ENCODE results near the gene SCFD2.

GRCh38 chr4:52993771-52994170 is 372.1 kb downstream of the SCFD2 start:
- TF ChIP-seq SMC3 (IDR thresholded peaks at IDR 0.05; ENCODE audit: low read depth, low read length) (no peak), CTCF (IDR thresholded peaks at IDR 0.05) (no peak)
